ENCODE results near the gene TFAP2E.

The TFAP2E gene

DNA sequence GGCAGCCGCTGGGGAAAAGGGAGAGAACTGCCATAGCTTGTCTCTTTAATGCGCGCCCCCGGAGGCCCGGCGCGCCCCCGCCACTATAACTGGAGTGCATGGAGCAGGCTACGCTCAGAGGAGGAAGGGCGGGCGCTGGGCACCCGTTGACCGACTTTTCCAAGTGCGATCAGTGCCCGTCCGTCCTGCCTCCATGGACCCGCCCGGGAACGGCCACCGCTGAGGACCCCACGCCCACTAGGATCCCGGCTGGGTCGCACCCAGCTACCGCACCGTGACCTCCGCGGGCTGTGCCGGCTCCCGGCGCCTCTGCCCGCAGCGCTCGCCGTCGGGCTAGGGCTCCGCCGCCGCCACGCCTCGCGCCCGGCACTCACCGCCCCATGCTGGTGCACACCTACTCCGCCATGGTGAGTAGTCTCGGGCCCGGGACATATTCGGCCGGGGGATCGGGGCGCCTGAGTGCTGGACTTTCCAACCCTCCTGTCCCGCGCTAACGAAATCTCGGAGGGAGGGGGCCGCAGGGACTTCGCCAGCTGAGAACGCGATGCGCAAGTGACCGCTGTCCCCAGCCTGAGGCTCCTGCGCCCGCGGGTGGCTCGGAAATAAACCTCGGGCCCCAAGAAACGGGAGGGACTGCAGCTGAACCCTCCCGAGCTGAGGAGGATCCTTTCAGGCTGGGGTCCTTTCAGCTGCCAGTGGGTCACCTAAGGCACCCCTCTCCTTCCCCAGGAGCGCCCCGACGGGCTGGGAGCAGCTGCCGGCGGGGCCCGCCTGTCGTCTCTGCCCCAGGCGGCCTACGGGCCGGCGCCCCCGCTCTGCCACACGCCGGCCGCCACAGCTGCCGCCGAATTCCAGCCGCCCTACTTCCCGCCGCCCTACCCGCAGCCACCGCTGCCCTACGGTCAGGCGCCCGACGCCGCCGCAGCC, at the start of gene TFAP2E:
TFAP2E (plus strand) TSS at position 117 of the 927 bp plus-strand sequence; CDS start at position 381, 264 bp downstream.
- DNase-seq, result no peak

DNA sequence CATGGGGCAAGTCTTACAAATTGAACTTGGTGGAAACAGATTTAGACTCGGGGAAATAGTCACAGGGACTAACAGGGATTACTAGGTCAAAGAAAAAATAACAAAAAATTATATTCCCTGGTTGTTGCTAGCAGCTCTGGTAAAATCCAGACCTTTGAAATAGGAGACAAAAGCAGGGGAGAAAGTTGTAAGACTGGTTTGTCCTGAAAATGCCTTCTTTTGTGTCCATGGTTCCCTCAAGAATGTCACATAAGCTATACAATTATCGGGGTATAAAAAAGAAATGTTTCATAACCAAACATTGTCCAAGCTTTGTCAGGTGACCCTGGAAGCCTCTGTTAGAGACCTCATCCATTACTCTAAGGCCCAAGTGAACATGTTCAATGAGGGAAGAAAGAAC, 49.0 kb upstream of the TFAP2E start:
- no peak for DNase-seq

DNA sequence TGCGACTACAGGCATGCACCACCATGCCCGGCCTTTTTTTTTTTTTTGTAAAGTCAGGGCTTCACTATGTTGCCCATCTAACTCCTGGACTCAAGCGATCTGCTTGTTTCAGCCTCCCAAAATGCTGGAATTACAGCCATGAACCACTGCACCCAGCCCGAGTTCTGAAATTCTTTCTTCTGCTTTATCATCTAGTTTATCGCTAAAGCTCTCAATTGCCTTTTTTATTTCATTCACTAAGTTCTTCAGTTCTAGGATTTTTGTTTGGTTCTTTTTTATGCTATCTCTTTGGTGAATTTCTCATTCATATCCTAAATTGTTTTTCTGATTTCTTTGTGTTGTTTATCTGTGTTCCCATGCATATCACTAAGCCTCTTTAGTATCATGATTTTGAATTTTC, 42.9 kb upstream of the TFAP2E start:
- DNase-seq, result no peak

DNA sequence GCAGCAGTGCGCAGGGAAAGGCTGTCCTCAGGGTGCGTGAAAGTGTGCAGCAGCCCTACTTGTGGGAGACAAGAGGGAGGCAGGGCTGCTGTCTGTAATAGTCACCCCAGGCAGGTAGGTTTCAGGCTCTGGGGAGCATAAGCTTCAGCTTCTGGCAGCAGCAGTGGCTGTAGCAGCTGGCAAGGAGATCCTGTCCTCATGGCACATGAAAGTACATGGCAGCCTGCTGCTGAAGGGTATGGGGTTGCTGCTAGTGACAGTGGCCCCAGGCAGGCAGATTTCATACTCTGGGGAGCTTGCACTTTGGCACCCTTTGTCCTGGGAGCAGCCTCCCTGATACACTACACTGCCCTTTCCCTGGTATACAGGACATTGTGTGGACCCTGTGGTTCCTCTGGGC, 42.2 kb upstream of the TFAP2E start:
- DNase-seq, result no peak

DNA sequence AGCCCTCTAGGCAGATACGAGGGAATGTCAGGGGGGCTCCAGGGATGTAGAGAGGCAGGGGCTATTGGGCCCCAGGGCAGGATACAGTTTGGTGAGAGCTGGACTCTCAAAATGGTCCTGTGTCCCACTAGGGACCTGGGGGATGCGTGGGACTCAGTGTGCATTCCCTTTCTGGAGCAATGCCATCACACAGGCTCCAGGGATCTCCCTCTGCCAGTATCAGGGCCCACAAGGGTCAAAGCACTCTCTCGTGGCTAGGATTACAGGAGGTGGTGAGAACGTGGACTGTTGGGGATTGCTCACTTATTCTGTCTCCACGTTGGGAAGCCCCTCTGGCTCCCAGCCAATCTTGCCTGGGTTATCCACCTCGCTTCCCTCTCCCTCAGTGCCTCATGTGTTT, 41.7 kb upstream of the TFAP2E start:
- no peak for DNase-seq

DNA sequence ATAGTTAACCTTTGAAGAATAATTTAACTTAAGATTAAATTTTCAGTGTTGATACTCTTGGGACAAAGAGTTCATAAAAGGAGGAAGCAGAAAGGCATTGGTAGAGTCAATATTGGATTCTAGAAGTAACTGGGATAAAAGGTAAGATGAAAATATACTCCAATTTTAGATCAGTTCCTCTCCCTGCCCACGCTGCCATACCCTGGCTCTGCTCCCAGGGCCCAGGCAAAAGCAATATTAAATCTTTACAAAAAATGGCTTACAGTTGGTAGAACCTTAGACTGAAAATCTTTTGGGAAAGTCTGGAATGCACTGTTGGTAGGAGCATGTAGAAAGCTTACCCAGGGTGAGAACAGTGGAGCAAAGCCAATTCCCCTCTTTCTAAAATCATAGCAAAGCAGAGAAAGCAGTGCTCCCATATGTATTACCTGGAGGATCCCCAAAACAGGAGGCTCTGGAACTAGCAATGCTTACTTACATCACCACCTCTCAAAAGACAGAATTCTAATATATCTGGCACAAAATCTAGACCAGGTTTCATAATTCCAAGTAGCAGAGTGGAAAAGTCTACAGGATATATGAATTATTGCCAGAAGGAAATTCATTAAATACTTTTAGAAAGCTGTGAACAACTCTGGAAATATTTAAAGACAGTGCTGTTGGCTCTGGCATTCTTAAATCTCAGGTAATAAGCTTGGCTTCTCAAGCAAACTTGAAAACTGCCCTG, 40.5 kb upstream of the TFAP2E start:
- DNase-seq, result no peak

DNA sequence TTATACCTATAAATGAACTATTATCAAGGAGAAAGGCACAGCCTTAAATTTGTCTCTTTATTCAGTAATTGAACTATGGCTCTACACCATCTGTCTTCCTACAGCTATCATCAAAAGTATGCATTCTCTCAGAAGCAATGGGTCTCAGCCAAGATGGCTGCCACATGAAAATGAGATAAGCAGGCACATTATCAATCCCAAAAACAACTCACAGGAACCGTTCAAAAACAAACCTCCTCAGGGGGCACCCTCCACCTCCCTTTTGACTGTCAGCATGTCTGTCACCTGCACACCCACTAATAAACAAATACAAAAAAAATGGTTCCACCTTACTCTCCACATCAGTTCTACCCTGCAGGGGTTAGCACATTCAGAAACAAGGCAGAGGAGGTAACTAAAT, 39.5 kb upstream of the TFAP2E start:
- no peak for DNase-seq

DNA sequence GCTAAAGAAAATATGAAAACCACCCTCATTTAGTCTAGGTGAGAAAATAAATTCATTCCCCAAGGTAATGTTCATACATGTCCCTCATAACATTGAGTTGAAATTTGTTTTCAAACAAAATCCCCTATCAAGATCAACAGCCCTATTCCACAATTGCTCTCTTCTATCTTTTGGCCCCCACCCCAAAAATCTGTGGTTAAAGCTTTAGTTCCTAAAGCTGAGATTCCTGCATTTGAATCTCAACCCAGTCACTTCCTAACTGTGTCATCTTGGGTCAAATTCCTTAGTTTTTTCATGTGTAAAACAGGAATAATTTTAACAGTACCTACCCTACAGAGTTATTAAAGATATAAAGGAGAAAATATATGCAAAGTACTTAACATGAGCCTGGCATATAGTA, 37.9 kb upstream of the TFAP2E start:
- no peak for DNase-seq

DNA sequence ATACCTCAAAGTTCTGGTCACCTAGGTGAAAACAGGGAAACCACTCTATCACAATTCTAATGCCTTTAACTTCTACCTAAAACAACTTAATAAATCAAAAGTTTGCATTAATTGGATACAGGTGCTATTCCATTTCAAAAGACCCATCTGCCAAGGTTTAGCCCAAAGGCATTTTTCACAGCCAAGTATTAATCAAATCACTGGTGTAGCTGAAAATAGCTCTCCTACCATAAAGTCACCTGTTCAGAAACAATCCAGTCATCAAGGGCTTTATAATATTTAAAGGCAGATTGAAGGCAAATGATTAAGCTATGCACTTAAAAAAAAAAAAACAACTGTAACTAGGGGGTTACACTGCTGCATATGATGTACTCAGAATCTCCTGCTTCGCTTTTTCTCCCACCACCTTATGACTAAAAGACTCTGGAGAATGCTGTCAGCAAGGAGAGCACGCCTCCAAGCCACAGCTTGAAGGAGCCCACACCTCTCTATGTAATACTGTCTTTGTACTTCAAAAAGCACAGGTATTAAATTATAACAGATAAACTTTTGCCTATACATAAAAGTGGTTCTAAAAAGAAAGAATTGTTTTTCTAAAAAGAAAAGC, 36.5 kb upstream of the TFAP2E start:
- no peak for DNase-seq

DNA sequence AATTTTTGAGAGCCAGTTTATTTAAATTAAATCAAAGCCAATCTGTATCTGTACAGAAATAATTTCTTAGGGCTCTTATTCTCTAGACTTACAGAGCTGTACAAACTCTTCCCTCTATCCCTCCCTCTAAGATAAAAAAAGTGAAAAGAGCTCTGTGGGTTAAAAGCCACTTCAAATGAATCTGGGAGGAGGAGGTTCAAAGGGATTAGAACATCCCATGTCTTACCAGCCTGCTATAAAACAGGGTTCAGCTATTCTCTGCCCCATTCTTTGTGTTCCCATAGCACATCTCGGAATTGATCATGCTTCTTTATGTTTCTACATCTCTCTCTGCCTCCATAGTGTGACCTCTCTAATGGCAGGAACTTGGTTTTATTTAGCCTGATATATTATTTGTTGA, 35.3 kb upstream of the TFAP2E start:
- DNase-seq, result no peak

DNA sequence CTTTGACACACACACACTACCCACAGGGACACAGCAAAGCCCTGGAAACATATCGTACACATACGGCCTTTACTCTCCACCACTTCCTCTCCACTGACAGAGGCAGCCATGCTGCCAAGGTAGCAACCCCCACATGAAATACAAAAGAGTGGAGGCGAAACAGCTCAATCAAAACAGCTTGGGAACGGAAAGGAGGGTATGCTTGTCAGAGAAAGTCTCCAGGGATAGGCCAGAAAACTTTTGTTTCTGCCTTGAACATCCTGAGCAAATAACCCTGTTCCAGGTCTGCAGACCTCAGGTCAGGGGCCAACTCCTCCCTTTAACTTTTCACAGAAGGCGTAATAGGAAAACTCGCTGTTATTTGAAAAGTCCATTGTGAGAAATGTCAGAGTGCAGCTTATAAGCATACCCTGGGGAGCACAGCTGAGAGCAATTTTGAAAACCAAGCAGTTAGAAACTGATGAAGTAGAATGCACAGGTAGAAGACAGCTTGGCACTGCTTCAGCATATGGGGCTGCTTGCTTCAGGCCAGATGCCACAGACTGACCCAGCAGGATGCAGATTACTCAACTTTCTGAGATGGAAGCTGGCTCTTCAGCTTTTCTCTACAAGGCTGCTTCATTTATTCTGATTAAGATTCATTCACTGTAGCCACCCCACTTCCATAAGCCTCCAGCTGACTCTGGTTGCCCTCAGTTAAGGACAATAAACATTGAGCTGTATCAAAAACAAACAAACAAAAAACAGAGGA, 33.9 kb upstream of the TFAP2E start:
- no peak for DNase-seq

DNA sequence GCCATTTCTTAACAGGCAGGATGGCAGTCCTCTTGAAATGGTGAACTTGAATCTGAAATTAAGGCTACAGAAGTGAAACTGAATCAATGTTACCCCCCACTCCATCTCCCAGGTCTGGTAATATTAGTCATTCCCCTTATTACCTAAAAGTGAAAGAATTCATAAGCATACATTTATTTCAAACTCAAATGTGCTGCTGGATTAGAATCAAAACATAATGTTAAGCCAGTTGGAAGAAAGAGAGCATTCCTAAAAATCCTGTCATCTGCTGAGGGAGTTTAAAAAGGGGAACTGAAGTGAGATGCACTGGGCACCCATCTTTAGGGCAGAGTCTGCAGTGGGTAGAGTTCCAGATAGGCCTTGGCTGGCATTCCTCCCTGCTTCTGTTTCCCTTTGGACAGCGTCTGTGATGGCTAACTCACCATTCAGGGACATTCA, 33.3 kb upstream of the TFAP2E start:
- DNase-seq, result no peak

DNA sequence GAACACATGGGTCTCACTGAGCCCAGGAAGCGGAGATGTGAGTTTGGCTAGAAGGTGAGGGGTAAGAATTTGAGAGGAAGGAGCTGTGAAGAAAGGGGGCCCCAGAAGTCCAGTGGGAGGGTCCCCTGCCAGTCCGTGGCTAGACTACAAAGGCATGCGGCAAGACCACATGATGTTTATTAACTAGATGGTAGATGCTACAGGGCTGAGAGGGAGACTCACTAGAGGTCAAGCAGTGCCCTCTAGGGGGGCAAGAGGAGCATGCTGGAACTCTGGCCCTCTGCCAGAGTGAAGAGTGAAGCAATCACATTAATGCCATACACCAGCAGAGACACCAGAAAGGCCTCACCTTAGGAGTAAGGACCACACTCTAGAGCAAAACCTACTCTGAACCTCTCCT, 28.1 kb upstream of the TFAP2E start:
- DNase-seq, result peak; percentile 28

DNA sequence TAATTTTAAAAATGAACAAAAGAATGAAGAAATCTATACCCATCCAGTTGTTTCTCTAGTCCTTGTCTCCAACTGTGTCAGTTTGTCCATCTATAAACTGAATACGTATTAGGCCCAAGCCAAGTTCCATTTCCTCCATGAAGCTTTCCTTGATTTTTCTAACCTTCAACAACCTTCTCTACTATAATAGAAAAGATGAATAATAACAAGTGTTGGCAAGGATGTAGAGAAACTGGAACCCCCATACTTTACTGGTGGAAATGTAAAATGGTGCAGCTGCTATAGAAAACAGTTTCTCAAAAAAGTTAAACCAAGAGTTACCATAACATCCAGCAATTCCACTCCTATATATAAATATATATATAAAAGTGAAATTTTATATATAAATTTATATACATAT, 26.5 kb upstream of the TFAP2E start:
- no peak for DNase-seq

DNA sequence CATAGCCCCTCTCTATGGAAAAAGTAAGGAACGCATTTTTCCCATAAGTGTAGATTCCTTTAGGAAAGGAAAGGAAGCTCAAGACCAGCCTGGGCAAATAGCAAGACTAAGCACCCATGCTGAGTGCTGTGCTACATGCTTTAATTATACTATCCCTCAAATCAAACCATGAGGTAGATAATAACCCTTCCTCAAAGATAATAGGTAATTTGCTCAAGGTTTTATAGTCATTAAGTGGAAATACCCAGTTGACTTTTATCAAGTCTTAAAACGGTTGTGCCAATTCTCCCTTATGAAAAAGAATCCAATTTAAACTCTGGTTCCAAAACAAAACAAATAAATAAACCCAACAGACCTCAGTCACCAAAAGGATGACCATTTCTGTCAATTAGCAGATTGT, 19.3 kb upstream of the TFAP2E start:
- no peak for DNase-seq

DNA sequence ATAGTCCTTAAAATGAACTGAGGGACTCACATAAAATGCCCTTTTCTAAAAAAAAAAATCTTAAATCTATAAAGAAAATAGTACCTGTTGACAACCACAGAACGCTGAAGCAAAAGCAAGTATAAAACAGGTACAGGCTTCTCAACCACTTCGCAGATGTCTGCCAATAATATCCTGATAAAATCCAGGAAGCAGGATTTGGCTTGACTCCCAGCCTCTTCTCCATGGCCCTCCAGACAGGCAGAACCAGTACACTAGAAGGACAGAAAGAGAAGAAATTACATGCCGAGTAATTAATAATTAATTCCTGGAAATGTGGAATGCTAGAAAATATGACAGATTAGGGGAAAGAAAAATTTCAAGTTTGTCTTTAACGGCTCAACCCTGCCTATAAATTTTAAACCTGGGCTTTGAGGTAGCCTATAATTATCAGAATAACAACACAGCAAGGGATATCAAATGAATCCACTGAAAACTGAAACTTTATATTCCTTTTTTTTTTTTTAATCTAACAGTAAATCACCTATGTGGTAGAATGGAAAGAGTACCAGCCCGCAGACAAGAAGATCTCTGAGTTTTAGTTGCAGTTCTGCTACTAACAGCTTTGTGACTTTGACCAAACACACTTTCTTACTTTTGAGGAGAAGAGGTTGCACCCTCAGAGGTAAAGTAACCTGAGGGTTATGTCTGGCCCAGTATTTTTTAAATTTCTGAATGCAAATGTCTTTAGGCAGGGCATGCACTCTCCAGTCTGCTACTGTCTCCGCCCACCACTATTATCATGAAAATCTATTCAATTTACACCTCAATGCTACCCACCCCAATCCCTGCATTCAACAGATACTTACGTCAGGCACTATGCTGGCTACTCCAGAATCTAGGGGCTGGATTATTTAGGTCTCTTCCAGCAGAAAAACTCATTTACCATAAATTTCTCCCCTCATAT, 18.6 kb upstream of the TFAP2E start:
- no peak for DNase-seq

DNA sequence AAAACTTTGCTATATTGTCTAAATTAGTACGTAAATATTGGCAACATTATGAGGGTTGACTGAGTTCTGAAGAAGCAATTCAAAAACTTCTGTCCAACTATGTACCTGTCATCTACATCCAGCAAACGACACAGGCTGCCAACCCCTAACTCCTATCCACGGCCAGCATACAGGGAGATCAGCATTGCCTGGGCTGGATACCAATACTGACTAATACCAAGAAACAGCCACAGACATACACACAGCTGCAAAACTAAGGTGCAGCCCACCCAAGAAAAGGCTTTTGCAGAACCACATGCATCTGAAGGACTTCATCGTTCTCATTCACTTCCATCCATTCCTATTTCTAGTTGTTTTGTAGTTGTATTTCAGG, 17.9 kb upstream of the TFAP2E start:
- DNase-seq, result no peak

DNA sequence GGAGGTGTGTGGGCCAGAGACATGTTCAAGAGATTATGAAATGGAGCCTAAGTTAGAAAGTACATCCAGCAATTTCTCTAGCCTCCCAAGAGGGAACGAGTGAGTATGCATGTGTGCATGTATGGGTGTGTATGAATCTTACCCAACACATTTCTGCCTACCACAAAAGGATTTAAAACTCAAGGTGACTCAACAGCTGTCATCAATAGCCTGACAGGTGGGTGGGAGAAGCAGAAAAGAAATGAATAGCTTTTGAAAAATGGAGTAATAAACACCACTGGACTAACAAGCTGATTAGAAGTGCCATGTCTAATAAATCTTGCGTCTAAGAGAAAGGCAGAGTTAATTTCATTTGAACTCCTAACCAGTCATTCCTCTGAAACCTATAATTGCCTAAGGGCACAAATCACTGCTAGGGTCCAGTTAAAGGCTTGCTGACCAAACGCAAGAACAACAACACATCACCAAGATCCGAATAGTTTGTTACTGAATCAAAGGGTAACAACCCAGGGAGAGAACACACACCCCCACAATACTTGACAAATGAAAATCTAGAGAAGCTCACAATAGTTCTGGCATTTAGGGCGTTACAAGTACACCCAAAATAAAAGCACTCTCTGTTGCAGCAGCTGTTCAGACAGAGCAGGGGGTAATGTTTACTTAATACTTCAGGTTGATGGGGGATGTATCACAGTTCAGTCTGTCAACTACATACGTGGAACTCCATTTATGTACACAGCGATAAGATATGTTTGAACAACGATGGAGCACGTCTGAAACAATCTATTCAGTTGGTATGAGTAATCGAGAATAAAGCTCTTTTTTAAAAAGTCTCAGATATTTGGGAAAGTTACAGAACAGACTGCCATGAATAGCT, 17.3 kb upstream of the TFAP2E start:
- no peak for DNase-seq

DNA sequence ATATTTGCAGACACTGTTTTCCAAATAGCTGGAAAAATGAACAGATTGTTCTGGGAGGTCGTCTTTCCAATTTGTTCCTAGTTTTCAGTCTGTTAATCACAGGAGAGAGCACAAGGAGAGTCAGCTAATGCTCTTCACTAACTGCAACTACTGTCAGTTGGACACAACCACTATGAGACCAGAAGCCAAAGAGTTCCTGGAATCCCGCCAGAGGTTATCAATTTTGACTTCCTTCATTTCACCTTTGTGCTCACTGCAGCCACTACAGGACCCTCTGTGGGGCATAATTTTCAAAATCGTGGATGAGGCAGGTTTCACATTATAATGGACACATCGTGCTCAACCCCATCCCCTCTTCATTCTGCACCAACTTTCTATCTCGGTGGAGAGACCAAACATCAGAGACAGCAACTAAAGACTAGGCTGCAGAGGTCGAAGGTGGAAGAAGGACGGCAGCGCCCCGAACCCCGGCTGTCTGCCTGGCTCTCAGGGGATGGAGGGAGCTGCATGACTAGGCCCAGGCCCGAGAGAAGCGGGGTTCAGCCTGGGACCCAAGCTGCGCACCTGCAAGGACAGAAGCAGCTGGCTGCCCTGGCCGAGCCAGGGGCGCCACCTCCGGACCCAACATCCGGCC, 16.5 kb upstream of the TFAP2E start:
- no peak for DNase-seq

DNA sequence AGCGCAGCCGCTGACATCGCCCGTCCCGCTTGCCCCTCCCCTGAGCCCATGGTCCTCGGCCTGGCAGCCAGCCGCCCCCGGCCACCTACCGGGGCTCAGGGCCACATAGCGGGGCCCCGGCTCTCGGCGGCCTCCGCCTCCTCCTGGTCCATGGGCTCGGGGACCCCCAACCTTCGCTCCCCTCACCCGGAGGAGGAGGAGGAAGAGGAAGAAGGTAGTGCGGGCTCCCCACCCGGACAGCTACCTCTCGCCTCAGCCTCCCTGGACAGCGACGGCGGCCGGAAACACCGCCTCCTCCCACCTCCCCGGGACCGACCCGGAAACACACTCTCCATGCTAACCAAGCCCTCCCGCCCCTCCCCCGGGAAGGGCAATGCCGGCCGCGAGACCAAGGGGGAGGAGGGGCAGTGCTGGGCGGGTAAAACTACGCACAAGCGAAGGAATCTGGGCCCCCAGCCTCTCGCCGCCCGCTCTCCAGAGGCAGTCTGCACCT, 15.9 kb upstream of the TFAP2E start, which contains the start of gene KIAA0319L:
KIAA0319L (minus strand) TSS at position 286 of the 493 bp plus-strand sequence. CDS start 2,912 bp downstream, outside the sequence.
- DNase-seq, result no peak

Data from stimulated activated naive CD4-positive, alpha-beta T cell treated with Interleukin-2 at 50 U/mL for 16 hours (primary cell).